GM23338 (cell line): ENCODE data around the gene GSTT2B.

Experiments used
- CREB1 ChIP-seq: fragments of 250-450 bp; sonication (Bioruptor Pico); IDR thresholded peaks from 2 replicates; pipeline ENCODE4 v1.5.0; 2020; ENCODE audit warnings: low read depth, mild to moderate bottlenecking, moderate library complexity
- EZH2 ChIP-seq: fragments of 200-600 bp; sonication (generic); IDR thresholded peaks from one replicate; pipeline ENCODE4 v1.8.0; 2017; ENCODE audit warnings: antibody characterized with exemption, mild to moderate bottlenecking, low read depth; ENCODE audit not compliant: unreplicated experiment
- EZH2phosphoT487 ChIP-seq: fragments of 200-600 bp; sonication (generic); IDR thresholded peaks from one replicate; pipeline ENCODE4 v1.8.1; 2018; ENCODE audit warnings: antibody characterized with exemption; ENCODE audit not compliant: unreplicated experiment
- JUNB ChIP-seq: IDR thresholded peaks from one replicate; pipeline ENCODE4 v1.6.1; 2016; ENCODE audit warnings: antibody characterized with exemption; ENCODE audit not compliant: unreplicated experiment
- NANOG ChIP-seq: IDR thresholded peaks from 2 replicates; pipeline ENCODE4 v1.6.1; 2016; ENCODE audit warnings: antibody characterized with exemption, borderline replicate concordance
- POLR2AphosphoS5 ChIP-seq: IDR thresholded peaks from 2 replicates; pipeline ENCODE4 v1.6.1; 2016; ENCODE audit warnings: antibody characterized with exemption, low read depth
- STAT1 ChIP-seq: IDR thresholded peaks from one replicate; pipeline ENCODE4 v1.6.1; 2016; ENCODE audit warnings: antibody characterized with exemption; ENCODE audit not compliant: unreplicated experiment
- ZNF114 ChIP-seq: fragments of 250-450 bp; sonication (Bioruptor Pico); IDR thresholded peaks from 2 replicates; pipeline ENCODE4 v1.5.0; 2020; ENCODE audit warnings: mild to moderate bottlenecking, moderate library complexity
- ZNF331 ChIP-seq: fragments of 250-450 bp; sonication (Bioruptor Pico); IDR thresholded peaks from 2 replicates; pipeline ENCODE4 v1.5.0; 2020; ENCODE audit warnings: low read depth, mild to moderate bottlenecking, moderate library complexity
- TF ChIP-seq, protein P1 (sequence below), 2 experiments: fragments of 200-600 bp in 1 of 2; sonication (generic) in 1 of 2; conservative IDR thresholded peaks; 2 replicates each; pipeline versions ENCODE4 v1.5.1 to v1.6.1; 2016 to 2017; ENCODE audit warnings: antibody characterized with exemption in 2 of 2, low read depth in 2 of 2, mild to moderate bottlenecking in 2 of 2, moderate library complexity in 1 of 2
- TF ChIP-seq, protein P2 (sequence below): IDR thresholded peaks from 2 replicates; pipeline ENCODE4 v1.6.1; 2016; ENCODE audit warnings: antibody characterized with exemption
- TF ChIP-seq, protein P3 (sequence below): IDR thresholded peaks from one replicate; pipeline ENCODE4 v1.6.1; 2018; ENCODE audit warnings: antibody characterized with exemption; ENCODE audit not compliant: unreplicated experiment
- TF ChIP-seq, protein P4 (sequence below): fragments of 250-450 bp; sonication (Bioruptor Pico); IDR thresholded peaks from 2 replicates; pipeline ENCODE4 v1.5.0; 2020; ENCODE audit warnings: mild to moderate bottlenecking, moderate library complexity

DNA sequence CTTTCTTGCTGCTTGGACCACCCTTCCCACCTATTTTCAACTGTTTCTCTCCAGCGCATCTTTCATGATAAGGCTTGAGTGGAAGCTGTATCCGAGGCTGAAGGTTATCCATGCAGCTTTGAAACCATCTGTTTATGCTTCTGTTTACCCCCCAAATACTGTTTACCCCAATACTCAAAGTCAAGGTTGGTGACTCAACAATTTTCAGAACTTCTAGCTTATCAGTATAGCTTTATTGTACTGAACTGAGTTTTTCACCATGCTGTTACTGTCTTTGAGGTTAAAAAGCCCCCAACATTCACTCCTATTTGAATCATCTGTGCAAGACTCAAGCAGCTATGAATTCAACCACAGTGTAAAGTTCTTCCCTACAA lies 49.0 kb upstream of the GSTT2B start:
- no peak for TF ChIP-seq EZH2phosphoT487
- TF ChIP-seq, protein P1, sequence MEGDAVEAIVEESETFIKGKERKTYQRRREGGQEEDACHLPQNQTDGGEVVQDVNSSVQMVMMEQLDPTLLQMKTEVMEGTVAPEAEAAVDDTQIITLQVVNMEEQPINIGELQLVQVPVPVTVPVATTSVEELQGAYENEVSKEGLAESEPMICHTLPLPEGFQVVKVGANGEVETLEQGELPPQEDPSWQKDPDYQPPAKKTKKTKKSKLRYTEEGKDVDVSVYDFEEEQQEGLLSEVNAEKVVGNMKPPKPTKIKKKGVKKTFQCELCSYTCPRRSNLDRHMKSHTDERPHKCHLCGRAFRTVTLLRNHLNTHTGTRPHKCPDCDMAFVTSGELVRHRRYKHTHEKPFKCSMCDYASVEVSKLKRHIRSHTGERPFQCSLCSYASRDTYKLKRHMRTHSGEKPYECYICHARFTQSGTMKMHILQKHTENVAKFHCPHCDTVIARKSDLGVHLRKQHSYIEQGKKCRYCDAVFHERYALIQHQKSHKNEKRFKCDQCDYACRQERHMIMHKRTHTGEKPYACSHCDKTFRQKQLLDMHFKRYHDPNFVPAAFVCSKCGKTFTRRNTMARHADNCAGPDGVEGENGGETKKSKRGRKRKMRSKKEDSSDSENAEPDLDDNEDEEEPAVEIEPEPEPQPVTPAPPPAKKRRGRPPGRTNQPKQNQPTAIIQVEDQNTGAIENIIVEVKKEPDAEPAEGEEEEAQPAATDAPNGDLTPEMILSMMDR (conservative IDR thresholded peaks at IDR 0.05; ENCODE audit: low read depth in 2 of 2) = no peak
- no peak for TF ChIP-seq POLR2AphosphoS5
- no peak for TF ChIP-seq EZH2
- TF ChIP-seq, protein P2, sequence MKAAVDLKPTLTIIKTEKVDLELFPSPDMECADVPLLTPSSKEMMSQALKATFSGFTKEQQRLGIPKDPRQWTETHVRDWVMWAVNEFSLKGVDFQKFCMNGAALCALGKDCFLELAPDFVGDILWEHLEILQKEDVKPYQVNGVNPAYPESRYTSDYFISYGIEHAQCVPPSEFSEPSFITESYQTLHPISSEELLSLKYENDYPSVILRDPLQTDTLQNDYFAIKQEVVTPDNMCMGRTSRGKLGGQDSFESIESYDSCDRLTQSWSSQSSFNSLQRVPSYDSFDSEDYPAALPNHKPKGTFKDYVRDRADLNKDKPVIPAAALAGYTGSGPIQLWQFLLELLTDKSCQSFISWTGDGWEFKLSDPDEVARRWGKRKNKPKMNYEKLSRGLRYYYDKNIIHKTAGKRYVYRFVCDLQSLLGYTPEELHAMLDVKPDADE = no peak
- TF ChIP-seq, protein P3, sequence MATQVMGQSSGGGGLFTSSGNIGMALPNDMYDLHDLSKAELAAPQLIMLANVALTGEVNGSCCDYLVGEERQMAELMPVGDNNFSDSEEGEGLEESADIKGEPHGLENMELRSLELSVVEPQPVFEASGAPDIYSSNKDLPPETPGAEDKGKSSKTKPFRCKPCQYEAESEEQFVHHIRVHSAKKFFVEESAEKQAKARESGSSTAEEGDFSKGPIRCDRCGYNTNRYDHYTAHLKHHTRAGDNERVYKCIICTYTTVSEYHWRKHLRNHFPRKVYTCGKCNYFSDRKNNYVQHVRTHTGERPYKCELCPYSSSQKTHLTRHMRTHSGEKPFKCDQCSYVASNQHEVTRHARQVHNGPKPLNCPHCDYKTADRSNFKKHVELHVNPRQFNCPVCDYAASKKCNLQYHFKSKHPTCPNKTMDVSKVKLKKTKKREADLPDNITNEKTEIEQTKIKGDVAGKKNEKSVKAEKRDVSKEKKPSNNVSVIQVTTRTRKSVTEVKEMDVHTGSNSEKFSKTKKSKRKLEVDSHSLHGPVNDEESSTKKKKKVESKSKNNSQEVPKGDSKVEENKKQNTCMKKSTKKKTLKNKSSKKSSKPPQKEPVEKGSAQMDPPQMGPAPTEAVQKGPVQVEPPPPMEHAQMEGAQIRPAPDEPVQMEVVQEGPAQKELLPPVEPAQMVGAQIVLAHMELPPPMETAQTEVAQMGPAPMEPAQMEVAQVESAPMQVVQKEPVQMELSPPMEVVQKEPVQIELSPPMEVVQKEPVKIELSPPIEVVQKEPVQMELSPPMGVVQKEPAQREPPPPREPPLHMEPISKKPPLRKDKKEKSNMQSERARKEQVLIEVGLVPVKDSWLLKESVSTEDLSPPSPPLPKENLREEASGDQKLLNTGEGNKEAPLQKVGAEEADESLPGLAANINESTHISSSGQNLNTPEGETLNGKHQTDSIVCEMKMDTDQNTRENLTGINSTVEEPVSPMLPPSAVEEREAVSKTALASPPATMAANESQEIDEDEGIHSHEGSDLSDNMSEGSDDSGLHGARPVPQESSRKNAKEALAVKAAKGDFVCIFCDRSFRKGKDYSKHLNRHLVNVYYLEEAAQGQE = no peak
- TF ChIP-seq ZNF114 (CRISPR knock-in tag) = no peak
- TF ChIP-seq JUNB = no peak
- TF ChIP-seq CREB1 (CRISPR knock-in tag) = no peak
- no peak for TF ChIP-seq ZNF331 (CRISPR knock-in tag)
- TF ChIP-seq, protein P4, sequence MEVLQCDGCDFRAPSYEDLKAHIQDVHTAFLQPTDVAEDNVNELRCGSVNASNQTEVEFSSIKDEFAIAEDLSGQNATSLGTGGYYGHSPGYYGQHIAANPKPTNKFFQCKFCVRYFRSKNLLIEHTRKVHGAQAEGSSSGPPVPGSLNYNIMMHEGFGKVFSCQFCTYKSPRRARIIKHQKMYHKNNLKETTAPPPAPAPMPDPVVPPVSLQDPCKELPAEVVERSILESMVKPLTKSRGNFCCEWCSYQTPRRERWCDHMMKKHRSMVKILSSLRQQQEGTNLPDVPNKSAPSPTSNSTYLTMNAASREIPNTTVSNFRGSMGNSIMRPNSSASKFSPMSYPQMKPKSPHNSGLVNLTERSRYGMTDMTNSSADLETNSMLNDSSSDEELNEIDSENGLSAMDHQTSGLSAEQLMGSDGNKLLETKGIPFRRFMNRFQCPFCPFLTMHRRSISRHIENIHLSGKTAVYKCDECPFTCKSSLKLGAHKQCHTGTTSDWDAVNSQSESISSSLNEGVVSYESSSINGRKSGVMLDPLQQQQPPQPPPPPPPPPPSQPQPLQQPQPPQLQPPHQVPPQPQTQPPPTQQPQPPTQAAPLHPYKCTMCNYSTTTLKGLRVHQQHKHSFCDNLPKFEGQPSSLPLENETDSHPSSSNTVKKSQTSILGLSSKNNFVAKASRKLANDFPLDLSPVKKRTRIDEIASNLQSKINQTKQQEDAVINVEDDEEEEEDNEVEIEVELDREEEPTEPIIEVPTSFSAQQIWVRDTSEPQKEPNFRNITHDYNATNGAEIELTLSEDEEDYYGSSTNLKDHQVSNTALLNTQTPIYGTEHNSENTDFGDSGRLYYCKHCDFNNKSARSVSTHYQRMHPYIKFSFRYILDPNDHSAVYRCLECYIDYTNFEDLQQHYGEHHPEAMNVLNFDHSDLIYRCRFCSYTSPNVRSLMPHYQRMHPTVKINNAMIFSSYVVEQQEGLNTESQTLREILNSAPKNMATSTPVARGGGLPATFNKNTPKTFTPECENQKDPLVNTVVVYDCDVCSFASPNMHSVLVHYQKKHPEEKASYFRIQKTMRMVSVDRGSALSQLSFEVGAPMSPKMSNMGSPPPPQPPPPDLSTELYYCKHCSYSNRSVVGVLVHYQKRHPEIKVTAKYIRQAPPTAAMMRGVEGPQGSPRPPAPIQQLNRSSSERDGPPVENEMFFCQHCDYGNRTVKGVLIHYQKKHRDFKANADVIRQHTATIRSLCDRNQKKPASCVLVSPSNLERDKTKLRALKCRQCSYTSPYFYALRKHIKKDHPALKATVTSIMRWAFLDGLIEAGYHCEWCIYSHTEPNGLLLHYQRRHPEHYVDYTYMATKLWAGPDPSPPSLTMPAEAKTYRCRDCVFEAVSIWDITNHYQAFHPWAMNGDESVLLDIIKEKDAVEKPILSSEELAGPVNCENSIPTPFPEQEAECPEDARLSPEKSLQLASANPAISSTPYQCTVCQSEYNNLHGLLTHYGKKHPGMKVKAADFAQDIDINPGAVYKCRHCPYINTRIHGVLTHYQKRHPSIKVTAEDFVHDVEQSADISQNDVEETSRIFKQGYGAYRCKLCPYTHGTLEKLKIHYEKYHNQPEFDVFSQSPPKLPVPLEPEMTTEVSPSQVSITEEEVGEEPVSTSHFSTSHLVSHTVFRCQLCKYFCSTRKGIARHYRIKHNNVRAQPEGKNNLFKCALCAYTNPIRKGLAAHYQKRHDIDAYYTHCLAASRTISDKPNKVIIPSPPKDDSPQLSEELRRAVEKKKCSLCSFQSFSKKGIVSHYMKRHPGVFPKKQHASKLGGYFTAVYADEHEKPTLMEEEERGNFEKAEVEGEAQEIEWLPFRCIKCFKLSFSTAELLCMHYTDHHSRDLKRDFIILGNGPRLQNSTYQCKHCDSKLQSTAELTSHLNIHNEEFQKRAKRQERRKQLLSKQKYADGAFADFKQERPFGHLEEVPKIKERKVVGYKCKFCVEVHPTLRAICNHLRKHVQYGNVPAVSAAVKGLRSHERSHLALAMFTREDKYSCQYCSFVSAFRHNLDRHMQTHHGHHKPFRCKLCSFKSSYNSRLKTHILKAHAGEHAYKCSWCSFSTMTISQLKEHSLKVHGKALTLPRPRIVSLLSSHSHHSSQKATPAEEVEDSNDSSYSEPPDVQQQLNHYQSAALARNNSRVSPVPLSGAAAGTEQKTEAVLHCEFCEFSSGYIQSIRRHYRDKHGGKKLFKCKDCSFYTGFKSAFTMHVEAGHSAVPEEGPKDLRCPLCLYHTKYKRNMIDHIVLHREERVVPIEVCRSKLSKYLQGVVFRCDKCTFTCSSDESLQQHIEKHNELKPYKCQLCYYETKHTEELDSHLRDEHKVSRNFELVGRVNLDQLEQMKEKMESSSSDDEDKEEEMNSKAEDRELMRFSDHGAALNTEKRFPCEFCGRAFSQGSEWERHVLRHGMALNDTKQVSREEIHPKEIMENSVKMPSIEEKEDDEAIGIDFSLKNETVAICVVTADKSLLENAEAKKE = no peak
- no peak for TF ChIP-seq STAT1
- TF ChIP-seq NANOG = no peak
